H1 (cell line): Measurements from ENCODE around the gene SEMA7A. TPM values are rescaled to one million over a fixed set of nuclear protein-coding genes. Genes with fewer than 3 reads are reported as not detected.

Experiments used
- CTCF ChIA-PET: fragments of 300-600 bp; sonication (Branson Sonifier 250); formaldehyde crosslinking; loops from one replicate; lab custom pipeline; 2021; ENCODE audit not compliant: partially characterized antibody; lab: Charles Lee
- POLR2A ChIA-PET: fragments of 300-600 bp; sonication (Branson Sonifier 250); formaldehyde crosslinking; loops from one replicate; lab custom pipeline; 2021; ENCODE audit warnings: inconsistent platforms; ENCODE audit not compliant: partially characterized antibody; lab: Charles Lee
- DNase-seq, 2 experiments: peaks; one replicate each; pipeline versions ENCODE4 v3.0.0 to v3.0.0-alpha.2; 2010 to 2022; ENCODE audit warnings: low spot score in 2 of 2, low read depth in 1 of 2, mixed read lengths in 1 of 2
- FAIRE-seq: peaks from 2 replicates; lab custom pipeline; 2011; peaks lifted over from hg19 to GRCh38; lab: Jason Lieb, UNC
- H2AFZ ChIP-seq: 2 replicates; pipeline ENCODE4 v1.8.1; 2012; ENCODE audit warnings: low read length, inconsistent platforms
- H2AK5ac ChIP-seq: 2 replicates; pipeline ENCODE4 v1.6.1; 2013; ENCODE audit warnings: low read depth, low read length
- H2BK120ac ChIP-seq: replicated peaks from 2 replicates; pipeline ENCODE3; 2013; ENCODE audit warnings: low read depth, low read length, inconsistent platforms
- H2BK12ac ChIP-seq: 2 replicates; pipeline ENCODE4 v1.6.1; 2013; ENCODE audit warnings: low read depth, low read length
- H2BK15ac ChIP-seq: 2 replicates; pipeline ENCODE4 v1.6.1; 2013; ENCODE audit warnings: low read length
- H2BK20ac ChIP-seq: 2 replicates; pipeline ENCODE4 v1.6.1; 2013; ENCODE audit warnings: low read length
- H2BK5ac ChIP-seq: 2 replicates; pipeline ENCODE4 v1.6.1; 2013; ENCODE audit warnings: low read depth, low read length
- H3K14ac ChIP-seq: 2 replicates; pipeline ENCODE4 v1.6.1; 2013; ENCODE audit warnings: inconsistent platforms; ENCODE audit not compliant: insufficient read length
- H3K18ac ChIP-seq: 2 replicates; pipeline ENCODE4 v1.6.1; 2013; ENCODE audit warnings: low read length; ENCODE audit errors: extremely low read depth
- H3K23ac ChIP-seq: 2 replicates; pipeline ENCODE4 v1.6.1; 2013; ENCODE audit warnings: inconsistent platforms; ENCODE audit not compliant: insufficient read length
- H3K23me2 ChIP-seq: 2 replicates; pipeline ENCODE4 v1.6.1; 2013; ENCODE audit warnings: low read depth, low read length
- H3K27ac ChIP-seq: 2 replicates; pipeline ENCODE4 v1.6.1; 2011; ENCODE audit warnings: low read depth, low read length, inconsistent platforms
- H3K27me3 ChIP-seq, 4 experiments: replicated peaks in 1 of 4; 1 replicate in 1 of 4; 2 replicates in 3 of 4; pipeline versions ENCODE4 v1.6.1 to v1.8.1; 2011 to 2013; ENCODE audit warnings: low read length in 3 of 4, mild to moderate bottlenecking in 3 of 4, inconsistent platforms in 2 of 4, mixed read lengths in 2 of 4, moderate library complexity in 1 of 4; ENCODE audit not compliant: control insufficient read depth in 3 of 4, insufficient read depth in 3 of 4; ENCODE audit errors: extremely low read depth in 1 of 4
- H3K36me3 ChIP-seq, 4 experiments: 2 replicates each; pipeline versions ENCODE4 v1.6.1 to v1.8.1; 2011 to 2013; ENCODE audit warnings: mild to moderate bottlenecking in 4 of 4, low read length in 3 of 4, moderate library complexity in 2 of 4, control low read depth in 1 of 4, inconsistent platforms in 1 of 4; ENCODE audit not compliant: insufficient read depth in 4 of 4, control insufficient read depth in 2 of 4
- H3K4ac ChIP-seq: replicated peaks from 2 replicates; pipeline ENCODE3; 2013; ENCODE audit warnings: low read length, low read depth, mixed read lengths, inconsistent platforms; ENCODE audit not compliant: insufficient read length
- H3K4me1 ChIP-seq, 4 experiments: replicated peaks in 1 of 4; 1 replicate in 1 of 4; 2 replicates in 3 of 4; pipeline versions ENCODE4 v1.6.1 to v1.8.1; 2011 to 2013; ENCODE audit warnings: low read length in 3 of 4, inconsistent platforms in 2 of 4, mixed read lengths in 1 of 4; ENCODE audit not compliant: insufficient read depth in 4 of 4, control insufficient read depth in 3 of 4
- H3K4me2 ChIP-seq, 2 experiments: 2 replicates each; pipeline versions ENCODE4 v1.6.1 to v1.8.1; 2011 to 2013; ENCODE audit warnings: low read depth in 2 of 2, low read length in 2 of 2, control low read depth in 1 of 2, inconsistent platforms in 1 of 2, mild to moderate bottlenecking in 1 of 2; ENCODE audit not compliant: insufficient read depth in 1 of 2
- H3K4me3 ChIP-seq, 4 experiments: fragments of 200-600, 300-600 bp in 1 of 4; sonication (generic), shearing (Covaris generic), sonication (Bioruptor Twin) in 1 of 4; 2 replicates each; pipeline versions ENCODE4 v1.5.1 to v1.8.1; 2011 to 2016; ENCODE audit warnings: low read length in 4 of 4, low read depth in 3 of 4, control low read depth in 2 of 4, inconsistent platforms in 2 of 4, mild to moderate bottlenecking in 2 of 4, mixed read lengths in 1 of 4, moderate library complexity in 1 of 4; ENCODE audit not compliant: insufficient read depth in 2 of 4; ENCODE audit errors: extremely low read depth in 1 of 4
- H3K56ac ChIP-seq: replicated peaks from 2 replicates; pipeline ENCODE3; 2013; ENCODE audit warnings: low read depth, mild to moderate bottlenecking, mixed read lengths, low read length, inconsistent platforms; ENCODE audit not compliant: insufficient read length
- H3K79me1 ChIP-seq: 2 replicates; pipeline ENCODE4 v1.6.1; 2013; ENCODE audit warnings: low read depth, low read length, control low read depth
- H3K79me2 ChIP-seq, 2 experiments: 2 replicates each; pipeline versions ENCODE4 v1.6.1 to v1.8.1; 2012 to 2013; ENCODE audit warnings: low read length in 2 of 2, mild to moderate bottlenecking in 2 of 2, inconsistent platforms in 1 of 2; ENCODE audit not compliant: insufficient read depth in 2 of 2, control insufficient read depth in 1 of 2
- H3K9ac ChIP-seq, 4 experiments: replicated peaks in 1 of 4; 1 replicate in 1 of 4; 2 replicates in 3 of 4; pipeline versions ENCODE4 v1.6.1 to v1.8.1; 2011 to 2013; ENCODE audit warnings: low read depth in 3 of 4, low read length in 3 of 4, control low read depth in 2 of 4, mild to moderate bottlenecking in 2 of 4, moderate library complexity in 2 of 4, inconsistent platforms in 1 of 4; ENCODE audit errors: extremely low read depth in 1 of 4
- H3K9me3 ChIP-seq, 2 experiments: 2 replicates each; pipeline versions ENCODE4 v1.6.1 to v1.8.1; 2012 to 2013; ENCODE audit warnings: mild to moderate bottlenecking in 2 of 2, moderate library complexity in 2 of 2, control low read depth in 1 of 2, inconsistent platforms in 1 of 2, low read depth in 1 of 2, low read length in 1 of 2, mixed read lengths in 1 of 2; ENCODE audit not compliant: insufficient read depth in 2 of 2
- H4K20me1 ChIP-seq, 2 experiments: replicated peaks in 1 of 2; 2 replicates each; pipeline versions ENCODE3 to v1.8.1; 2011 to 2013; ENCODE audit warnings: inconsistent platforms in 2 of 2, low read length in 2 of 2, mild to moderate bottlenecking in 1 of 2; ENCODE audit not compliant: insufficient read depth in 2 of 2, control insufficient read depth in 1 of 2
- H4K5ac ChIP-seq: 2 replicates; pipeline ENCODE4 v1.6.1; 2013; ENCODE audit warnings: low read length, low read depth, mixed read lengths, inconsistent platforms; ENCODE audit not compliant: insufficient read length
- H4K8ac ChIP-seq: 2 replicates; pipeline ENCODE4 v1.8.0; 2013; ENCODE audit warnings: mild to moderate bottlenecking, moderate library complexity, low read length, inconsistent platforms; ENCODE audit not compliant: insufficient read depth; ENCODE audit errors: extremely low read depth
- H4K91ac ChIP-seq: replicated peaks from 2 replicates; pipeline ENCODE3; 2013; ENCODE audit warnings: low read length, mixed read lengths, inconsistent platforms; ENCODE audit not compliant: insufficient read length
- JUND ChIP-seq: IDR thresholded peaks from 2 replicates; pipeline ENCODE4 v1.6.1; 2011; ENCODE audit warnings: mild to moderate bottlenecking, improper control_type of control experiment, low read length
- KDM4A ChIP-seq: IDR thresholded peaks from one replicate; pipeline ENCODE4 v1.7.1; 2012; ENCODE audit warnings: low read depth, mild to moderate bottlenecking, moderate library complexity, low read length, inconsistent platforms; ENCODE audit not compliant: severe bottlenecking
- POLR2AphosphoS5 ChIP-seq: IDR thresholded peaks from 2 replicates; pipeline ENCODE4 v1.6.1; 2011; ENCODE audit warnings: low read depth, low read length
- RXRA ChIP-seq: IDR thresholded peaks from 2 replicates; pipeline ENCODE4 v1.6.1; 2011; ENCODE audit warnings: low read depth, mild to moderate bottlenecking, low read length, moderate library complexity; ENCODE audit not compliant: insufficient read depth
- SAP30 ChIP-seq: fragments of 300-600 bp; sonication (generic); IDR thresholded peaks from 2 replicates; pipeline ENCODE4 v1.7.1; 2012; ENCODE audit warnings: low read length, moderate library complexity, mild to moderate bottlenecking, inconsistent platforms; ENCODE audit not compliant: insufficient read depth, insufficient replicate concordance
- ZNF274 ChIP-seq: IDR thresholded peaks from 2 replicates; pipeline ENCODE4 v1.7.0; 2012; ENCODE audit warnings: low read length, borderline replicate concordance; ENCODE audit errors: extremely low read depth
- WGBS, 2 experiments: shearing (Covaris generic) in 1 of 2; methylation state at CpG; one replicate each; pipeline versions ENCODE4 v1.1.6 to v1.1.7; 2013 to 2015; ENCODE audit warnings: low lambda C conversion rate in 2 of 2, mixed read lengths in 2 of 2, inconsistent platforms in 1 of 2, low coverage in 1 of 2, missing lambda C conversion rate in 1 of 2; ENCODE audit not compliant: insufficient replicate concordance in 2 of 2, insufficient coverage in 1 of 2, insufficient read length in 1 of 2; ENCODE audit errors: extremely low coverage in 1 of 2, missing lambda C conversion rate in 1 of 2; 5-methylcytosine and 5-hydroxymethylcytosine counted together
- polyA plus RNA-seq, 7 experiments: library from polyadenylated mRNA; depleted of rRNA in 3 of 7; stranded (reverse) in 5 of 7; unstranded in 2 of 7; fragments of >200 nt in 5 of 7; fragments of 200-250 nt in 2 of 7; gene quantifications; 1 replicate in 5 of 7; 2 replicates in 1 of 7; 4 replicates in 1 of 7; pipeline versions ENCODE4 v1.2.1 to v1.2.3, GENCODE V29; 2011 to 2013; ENCODE audit warnings: missing spikeins in 2 of 7, mixed read lengths in 2 of 7
- total RNA-seq: library from RNA; stranded (reverse); fragmentation: NEBNext Ultra II Directional; extraction: Animal tissue kit (Norgen Biotek cat#: 25700); gene quantifications from 2 replicates; pipeline ENCODE4 v1.2.1, GENCODE V29; 2021

The SEMA7A gene
- total and polyA plus RNA-seq, 2 of the 8 experiments (the other 6 are each of a cell fraction or from before 2014, with no cell fraction given): 10.7 to 15.0 TPM

GRCh38 chr15:74444106-74445062, 10.6 kb upstream of the SEMA7A start:
- H3K18ac ChIP-seq: no peak overlapping the region
- H2BK15ac ChIP-seq: no peak overlapping the region
- no peak overlapping the region for H2BK12ac ChIP-seq
- peaks cover 0 to 4% of the 10 kb centered on the region in 2 experiments for H4K20me1 ChIP-seq
- H3K23ac ChIP-seq: no peak overlapping the region
- H3K9me3 ChIP-seq: no peaks in the 10 kb centered on the region
- no peak overlapping the region for H3K14ac ChIP-seq
- no peak overlapping the region for H3K56ac ChIP-seq
- H3K4me2 ChIP-seq: no peak overlapping the region
- H3K4ac ChIP-seq: no peak overlapping the region
- H3K27ac ChIP-seq: no peak overlapping the region
- no peaks in the 10 kb centered on the region for H3K79me1 ChIP-seq
- H2BK120ac ChIP-seq: no peak overlapping the region
- H3K9ac ChIP-seq: no peak overlapping the region; a peak in 1 of 7 replicates
- H4K91ac ChIP-seq: no peak overlapping the region
- POLR2A ChIA-PET: interaction anchor here (0.7 to 3.1 kb wide), 4 partner anchors 16 to 66 kb away, joined by 3 to 14 read pairs (median 4); partner anchors contain the start of gene UBL7
- H4K8ac ChIP-seq: no peak overlapping the region
- H3K36me3 ChIP-seq: peaks cover 3 to 20% (median 10%) of the 10 kb centered on the region in 4 experiments; a peak in 7 of 8 replicates
- no peak overlapping the region for H2AFZ ChIP-seq
- FAIRE-seq: no peak
- no peaks in the 10 kb centered on the region for H3K23me2 ChIP-seq
- CTCF ChIA-PET: interaction anchor here (1.1 to 41.3 kb wide), 4 partner anchors 9 to 65 kb away, joined by 3 to 1311 read pairs (median 3); partner anchors contain the start of gene CYP11A1
- 82% methylated on average over 8 of the region's 8 CpGs; no CpG with 5 or more reads in 1 of the 2 experiments for WGBS, 2 experiments
- H3K4me1 ChIP-seq: no peaks in the 10 kb centered on the region; a peak in 1 of 7 replicates
- H2BK5ac ChIP-seq: no peak overlapping the region
- no peaks in the 10 kb centered on the region for H3K27me3 ChIP-seq
- H2BK20ac ChIP-seq: no peak overlapping the region
- H3K79me2 ChIP-seq: no peaks in the 10 kb centered on the region
- no peak overlapping the region for H4K5ac ChIP-seq
- no peak overlapping the region for H3K4me3 ChIP-seq
- no peak overlapping the region for H2AK5ac ChIP-seq
- no peak for TF ChIP-seq ZNF274
- no peak for TF ChIP-seq RXRA
- TF ChIP-seq SAP30: no peak
- no peak for TF ChIP-seq JUND
- no peak for TF ChIP-seq POLR2AphosphoS5
- TF ChIP-seq KDM4A: no peak
- TF ChIP-seq, all 59 proteins: peak for 0
- no peak for DNase-seq
